K562 (cell line): ENCODE results near the gene GYS1. TPM values are rescaled to one million over a fixed set of nuclear protein-coding genes. Genes with fewer than 3 reads are reported as not detected.
A peak's percentile ranks its signal among the peaks of the same experiment; 100 is the strongest.

Experiments used
- ARID1B ChIP-seq: fragments of 450-650 bp; IDR thresholded peaks from 2 replicates; pipeline ENCODE4 v1.6.1; 2016; ENCODE audit warnings: antibody characterized with exemption, mild to moderate bottlenecking, inconsistent platforms
- CHCHD3 ChIP-seq: fragments of 250-450 bp; sonication (Bioruptor Pico); IDR thresholded peaks from 2 replicates; pipeline ENCODE4 v2.1.2; 2022; ENCODE audit warnings: mild to moderate bottlenecking
- DMBX1 ChIP-seq: fragments of 250-450 bp; sonication (Bioruptor Pico); IDR thresholded peaks from 2 replicates; pipeline ENCODE4 v1.8.0; 2022; ENCODE audit warnings: inconsistent platforms, mild to moderate bottlenecking, moderate library complexity, borderline replicate concordance
- GATAD2A ChIP-seq: fragments of 450-650 bp; IDR thresholded peaks from 2 replicates; pipeline ENCODE4 v1.6.1; 2017
- MYNN ChIP-seq, 2 experiments: sonication (generic); formaldehyde crosslinking in 1 of 2; IDR thresholded peaks; 2 replicates each; pipeline versions ENCODE4 v1.5.0 to v1.6.1; 2016 to 2020; ENCODE audit warnings: antibody characterized with exemption in 1 of 2, missing genetic modification reagents in 1 of 2
- RFX7 ChIP-seq: fragments of 250-450 bp; sonication (Bioruptor Pico); IDR thresholded peaks from 2 replicates; pipeline ENCODE4 v1.5.1; 2021; ENCODE audit warnings: mild to moderate bottlenecking
- SMAD3 ChIP-seq: fragments of 450-650 bp; formaldehyde crosslinking; conservative IDR thresholded peaks from 2 replicates; pipeline ENCODE4 v1.4.0; 2020; ENCODE audit warnings: mild to moderate bottlenecking
- TEAD4 ChIP-seq, 2 experiments: sonication (generic) in 1 of 2; formaldehyde crosslinking in 1 of 2; IDR thresholded peaks; 2 replicates each; pipeline versions ENCODE4 v1.6.1 to v1.8.0; 2012 to 2022; ENCODE audit warnings: borderline replicate concordance in 1 of 2, inconsistent platforms in 1 of 2, low read length in 1 of 2, mild to moderate bottlenecking in 1 of 2, missing genetic modification reagents in 1 of 2
- ZNF124 ChIP-seq: sonication (generic); formaldehyde crosslinking; IDR thresholded peaks from 2 replicates; pipeline ENCODE4 v1.8.1; 2022; ENCODE audit warnings: missing genetic modification reagents
- polyA plus RNA-seq, 8 experiments: library from polyadenylated mRNA; depleted of rRNA in 4 of 8; stranded (reverse) in 5 of 8; unstranded in 3 of 8; fragments of >200 nt; fragmentation: Nextera tagmentation in 2 of 8; fragmentation: Illumina TruSeq in 1 of 8; extraction: Ambion mirVana in 2 of 8; extraction: Trizol in 1 of 8; gene quantifications; 2 replicates each; pipeline versions ENCODE4 v1.2.1 to v1.2.3, GENCODE V29; 2011 to 2014; ENCODE audit warnings: inconsistent platforms in 1 of 8, missing spikeins in 1 of 8
- total RNA-seq, 7 experiments: library from RNA; depleted of rRNA in 6 of 7; stranded (reverse); fragments of >200 nt in 6 of 7; fragmentation: Illumina TruSeq in 2 of 7; extraction: Trizol in 2 of 7; gene quantifications; 2 replicates each; pipeline versions ENCODE4 v1.2.1 to v1.2.3, GENCODE V29; 2011 to 2021; ENCODE audit warnings: low replicate concordance in 1 of 7
- TF ChIP-seq, protein P1 (sequence below): fragments of 250-450 bp; sonication (Bioruptor Pico); IDR thresholded peaks from 2 replicates; pipeline ENCODE4 v1.6.1; 2021; ENCODE audit warnings: mild to moderate bottlenecking
- TF ChIP-seq, protein P2 (sequence below): IDR thresholded peaks from 3 replicates; pipeline ENCODE4 v1.6.1; 2011; ENCODE audit warnings: borderline replicate concordance, mild to moderate bottlenecking, moderate library complexity; ENCODE audit not compliant: insufficient read length; ENCODE audit errors: extremely low read depth
- TF ChIP-seq, protein P3 (sequence below): sonication (generic); formaldehyde crosslinking; IDR thresholded peaks from 2 replicates; pipeline ENCODE4 v1.8.1; 2023; ENCODE audit warnings: mild to moderate bottlenecking, missing genetic modification reagents
- TF ChIP-seq, protein P4 (sequence below): sonication (generic); formaldehyde crosslinking; IDR thresholded peaks from 2 replicates; pipeline ENCODE4 v1.8.0; 2022; ENCODE audit warnings: missing genetic modification reagents, mild to moderate bottlenecking, moderate library complexity, borderline replicate concordance

GYS1 gene
- total and polyA plus RNA-seq, 9 of the 15 experiments (the other 6 are each of a cell fraction or from before 2014, with no cell fraction given), result 1.9 to 31.1 (median 15.2) TPM

DNA sequence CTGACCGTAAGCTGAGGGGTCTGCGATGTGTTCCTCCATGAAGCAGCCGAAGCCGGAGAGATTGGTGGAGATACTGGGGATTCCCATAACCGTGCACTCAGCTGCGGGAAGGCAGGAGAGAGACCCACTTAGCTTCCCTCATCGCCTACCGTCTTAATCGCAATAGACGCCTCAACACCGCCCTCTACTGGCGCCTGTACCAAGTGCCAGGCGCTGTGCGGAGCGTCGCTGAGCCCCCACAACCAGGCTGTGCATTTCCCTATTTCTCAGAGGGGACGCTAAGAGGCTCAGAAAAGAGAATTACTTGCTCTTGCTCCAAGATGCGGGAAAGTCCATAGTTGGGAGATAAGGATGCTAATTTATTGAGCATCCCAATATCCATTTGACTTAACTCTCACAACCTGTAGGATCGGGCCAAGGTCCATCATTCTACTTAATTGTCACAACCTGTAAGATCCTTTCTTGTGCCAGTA lies 22.1 kb downstream of the GYS1 start (continued):
- TF ChIP-seq SMAD3 (CRISPR knock-in tag) (no peak), ZNF124 (CRISPR knock-in tag) (no peak), ARID1B (0 out of 2 replicates have a peak, but pooled peaks have one; percentile 27), CHCHD3 (CRISPR knock-in tag) (no peak), GATAD2A (no peak), RFX7 (CRISPR knock-in tag) (no peak), MYNN (IDR thresholded peaks at IDR 0.05) (peak; percentile 35; the same call in 1 of the 2 replicates), MYNN (CRISPR knock-in tag; IDR thresholded peaks at IDR 0.05) (no peak), DMBX1 (no peak), TEAD4 (IDR thresholded peaks at IDR 0.05; ENCODE audit: low read length) (peak; percentile 7; the same call in 1 of the 2 replicates), TEAD4 (CRISPR knock-in tag; IDR thresholded peaks at IDR 0.05; ENCODE audit: borderline replicate concordance) (no peak)
- TF ChIP-seq, protein P1, sequence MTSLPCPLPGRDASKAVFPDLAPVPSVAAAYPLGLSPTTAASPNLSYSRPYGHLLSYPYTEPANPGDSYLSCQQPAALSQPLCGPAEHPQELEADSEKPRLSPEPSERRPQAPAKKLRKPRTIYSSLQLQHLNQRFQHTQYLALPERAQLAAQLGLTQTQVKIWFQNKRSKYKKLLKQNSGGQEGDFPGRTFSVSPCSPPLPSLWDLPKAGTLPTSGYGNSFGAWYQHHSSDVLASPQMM, result no peak
- TF ChIP-seq, protein P2, sequence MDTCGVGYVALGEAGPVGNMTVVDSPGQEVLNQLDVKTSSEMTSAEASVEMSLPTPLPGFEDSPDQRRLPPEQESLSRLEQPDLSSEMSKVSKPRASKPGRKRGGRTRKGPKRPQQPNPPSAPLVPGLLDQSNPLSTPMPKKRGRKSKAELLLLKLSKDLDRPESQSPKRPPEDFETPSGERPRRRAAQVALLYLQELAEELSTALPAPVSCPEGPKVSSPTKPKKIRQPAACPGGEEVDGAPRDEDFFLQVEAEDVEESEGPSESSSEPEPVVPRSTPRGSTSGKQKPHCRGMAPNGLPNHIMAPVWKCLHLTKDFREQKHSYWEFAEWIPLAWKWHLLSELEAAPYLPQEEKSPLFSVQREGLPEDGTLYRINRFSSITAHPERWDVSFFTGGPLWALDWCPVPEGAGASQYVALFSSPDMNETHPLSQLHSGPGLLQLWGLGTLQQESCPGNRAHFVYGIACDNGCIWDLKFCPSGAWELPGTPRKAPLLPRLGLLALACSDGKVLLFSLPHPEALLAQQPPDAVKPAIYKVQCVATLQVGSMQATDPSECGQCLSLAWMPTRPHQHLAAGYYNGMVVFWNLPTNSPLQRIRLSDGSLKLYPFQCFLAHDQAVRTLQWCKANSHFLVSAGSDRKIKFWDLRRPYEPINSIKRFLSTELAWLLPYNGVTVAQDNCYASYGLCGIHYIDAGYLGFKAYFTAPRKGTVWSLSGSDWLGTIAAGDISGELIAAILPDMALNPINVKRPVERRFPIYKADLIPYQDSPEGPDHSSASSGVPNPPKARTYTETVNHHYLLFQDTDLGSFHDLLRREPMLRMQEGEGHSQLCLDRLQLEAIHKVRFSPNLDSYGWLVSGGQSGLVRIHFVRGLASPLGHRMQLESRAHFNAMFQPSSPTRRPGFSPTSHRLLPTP, result no peak
- TF ChIP-seq, protein P3, sequence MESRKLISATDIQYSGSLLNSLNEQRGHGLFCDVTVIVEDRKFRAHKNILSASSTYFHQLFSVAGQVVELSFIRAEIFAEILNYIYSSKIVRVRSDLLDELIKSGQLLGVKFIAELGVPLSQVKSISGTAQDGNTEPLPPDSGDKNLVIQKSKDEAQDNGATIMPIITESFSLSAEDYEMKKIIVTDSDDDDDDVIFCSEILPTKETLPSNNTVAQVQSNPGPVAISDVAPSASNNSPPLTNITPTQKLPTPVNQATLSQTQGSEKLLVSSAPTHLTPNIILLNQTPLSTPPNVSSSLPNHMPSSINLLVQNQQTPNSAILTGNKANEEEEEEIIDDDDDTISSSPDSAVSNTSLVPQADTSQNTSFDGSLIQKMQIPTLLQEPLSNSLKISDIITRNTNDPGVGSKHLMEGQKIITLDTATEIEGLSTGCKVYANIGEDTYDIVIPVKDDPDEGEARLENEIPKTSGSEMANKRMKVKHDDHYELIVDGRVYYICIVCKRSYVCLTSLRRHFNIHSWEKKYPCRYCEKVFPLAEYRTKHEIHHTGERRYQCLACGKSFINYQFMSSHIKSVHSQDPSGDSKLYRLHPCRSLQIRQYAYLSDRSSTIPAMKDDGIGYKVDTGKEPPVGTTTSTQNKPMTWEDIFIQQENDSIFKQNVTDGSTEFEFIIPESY, result peak; percentile 61; the same call in 1 of the 2 replicates
- TF ChIP-seq, protein P4, sequence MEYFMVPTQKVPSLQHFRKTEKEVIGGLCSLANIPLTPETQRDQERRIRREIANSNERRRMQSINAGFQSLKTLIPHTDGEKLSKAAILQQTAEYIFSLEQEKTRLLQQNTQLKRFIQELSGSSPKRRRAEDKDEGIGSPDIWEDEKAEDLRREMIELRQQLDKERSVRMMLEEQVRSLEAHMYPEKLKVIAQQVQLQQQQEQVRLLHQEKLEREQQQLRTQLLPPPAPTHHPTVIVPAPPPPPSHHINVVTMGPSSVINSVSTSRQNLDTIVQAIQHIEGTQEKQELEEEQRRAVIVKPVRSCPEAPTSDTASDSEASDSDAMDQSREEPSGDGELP (CRISPR knock-in tag), result peak; percentile 58; the same call in 1 of the 2 replicates
